ENCODE measurements around the gene NECAB3. TPM values are rescaled to one million over a fixed set of nuclear protein-coding genes. Genes with fewer than 3 reads are reported as not detected.
A peak's percentile ranks its signal among the peaks of the same experiment; 100 is the strongest.

Gene NECAB3
- total RNA-seq, 2 experiments from 2014 or later, result 62.4 to 79.4 TPM

GRCh38 chr20:33662172-33662571 lies 12.1 kb downstream of the NECAB3 start, which contains the start of gene C20orf144:
C20orf144 (plus strand) TSS chr20:33662327; CDS start chr20:33662346, 19 bp downstream.
- no TSS peak for BruUV-seq (replicated peaks)
- intact Hi-C loops (cut with micrococcal nuclease; ENCODE audit: unreplicated experiment), result no loop called here

GRCh38 chr20:33660685-33661058 lies 13.6 kb downstream of the NECAB3 start:
- DNase-seq (ENCODE audit: low spot score), result no peak
- TF ChIP-seq EZH2phosphoT487 (IDR thresholded peaks at IDR 0.05; ENCODE audit: borderline replicate concordance, low read depth, low read length) (no peak), CTCF (conservative IDR thresholded peaks at IDR 0.05; ENCODE audit: low read length) (no peak)
- peaks cover 22% of the 10 kb centered on the region for H3K4me1 ChIP-seq (ENCODE audit: insufficient read depth, low read length, poor library complexity, severe bottlenecking)
- ChIA-PET POLR2A (interaction anchor here (0.9 kb wide), 1 partner anchor 198 kb away, joined by 3 read pairs; no protein-coding TSS in a partner anchor), CTCF (ENCODE audit: unreplicated experiment) (no interaction called here)
- no peaks in the 10 kb centered on the region for H3K79me2 ChIP-seq (ENCODE audit: insufficient read depth, low read depth, low read length)
- H3K4me3 ChIP-seq (ENCODE audit: low read depth, low read length, poor library complexity, severe bottlenecking), result no peak overlapping the region
- intact Hi-C loops (cut with micrococcal nuclease; ENCODE audit: unreplicated experiment), result no loop called here
- H3K4me2 ChIP-seq (ENCODE audit: low read length), result no peak overlapping the region
- H3K36me3 ChIP-seq (ENCODE audit: insufficient read depth, low read length), result peaks cover 27% of the 10 kb centered on the region; the same call in 1 of the 2 replicates
- no peaks in the 10 kb centered on the region for H3K9me3 ChIP-seq (ENCODE audit: low read length)
- no peak overlapping the region for H3K27ac ChIP-seq (ENCODE audit: low read depth, low read length, poor library complexity, severe bottlenecking)
- H3K9me2 ChIP-seq (ENCODE audit: insufficient read depth, low read length), result no peaks in the 10 kb centered on the region
- no peaks in the 10 kb centered on the region for H4K20me1 ChIP-seq (ENCODE audit: insufficient read depth, low read length)
- no TSS peak for BruUV-seq (replicated peaks)
- no peak overlapping the region for H2AFZ ChIP-seq (ENCODE audit: low read length)

More at GRCh38 chr20:33662172-33662571, 12.1 kb downstream of the NECAB3 start, which contains the start of gene C20orf144:
- H3K27ac ChIP-seq (ENCODE audit: low read depth, low read length, poor library complexity, severe bottlenecking), result peak within 1 kb of the TSS; percentile 66
- no peaks in the 10 kb centered on the region for H4K20me1 ChIP-seq (ENCODE audit: insufficient read depth, low read length)
- H3K9me3 ChIP-seq (ENCODE audit: low read length), result no peaks in the 10 kb centered on the region
- peak within 1 kb of the TSS; percentile 72 for H3K4me3 ChIP-seq (ENCODE audit: low read depth, low read length, poor library complexity, severe bottlenecking)
- H3K9me2 ChIP-seq (ENCODE audit: insufficient read depth, low read length), result no peaks in the 10 kb centered on the region
- H3K79me2 ChIP-seq (ENCODE audit: insufficient read depth, low read depth, low read length), result no peaks in the 10 kb centered on the region
- ChIA-PET POLR2A (interaction anchor here (1.4 kb wide), 1 partner anchor 172 kb away, joined by 3 read pairs; the partner anchor contains the start of gene CBFA2T2), CTCF (ENCODE audit: unreplicated experiment) (no interaction called here)
- H3K4me2 ChIP-seq (ENCODE audit: low read length), result peak within 1 kb of the TSS; percentile 85
- peak within 1 kb of the TSS; percentile 65; the same call in 1 of the 2 replicates for H2AFZ ChIP-seq (ENCODE audit: low read length)
- no peak for DNase-seq (ENCODE audit: low spot score)
- TF ChIP-seq CTCF (conservative IDR thresholded peaks at IDR 0.05; ENCODE audit: low read length) (no peak), EZH2phosphoT487 (IDR thresholded peaks at IDR 0.05; ENCODE audit: borderline replicate concordance, low read depth, low read length) (no peak)
- H3K36me3 ChIP-seq (ENCODE audit: insufficient read depth, low read length), result peaks cover 19% of the 10 kb centered on the region; the same call in 1 of the 2 replicates
- peaks cover 31% of the 10 kb centered on the region for H3K4me1 ChIP-seq (ENCODE audit: insufficient read depth, low read length, poor library complexity, severe bottlenecking)

GRCh38 chr20:33660035-33660684 lies 14.1 kb downstream of the NECAB3 start:
- Histone ChIP-seq H3K4me2 (ENCODE audit: low read length) (no peak overlapping the region), H3K36me3 (ENCODE audit: insufficient read depth, low read length) (peaks cover 27% of the 10 kb centered on the region; the same call in 1 of the 2 replicates), H3K9me2 (ENCODE audit: insufficient read depth, low read length) (no peaks in the 10 kb centered on the region), H3K9me3 (ENCODE audit: low read length) (no peaks in the 10 kb centered on the region), H3K4me1 (ENCODE audit: insufficient read depth, low read length, poor library complexity, severe bottlenecking) (peaks cover 22% of the 10 kb centered on the region), H3K27ac (ENCODE audit: low read depth, low read length, poor library complexity, severe bottlenecking) (no peak overlapping the region), H4K20me1 (ENCODE audit: insufficient read depth, low read length) (no peaks in the 10 kb centered on the region), H3K4me3 (ENCODE audit: low read depth, low read length, poor library complexity, severe bottlenecking) (no peak overlapping the region), H2AFZ (ENCODE audit: low read length) (no peak overlapping the region), H3K79me2 (ENCODE audit: insufficient read depth, low read depth, low read length) (no peaks in the 10 kb centered on the region)
- no peak for TF ChIP-seq EZH2phosphoT487 (IDR thresholded peaks at IDR 0.05; ENCODE audit: borderline replicate concordance, low read depth, low read length)
- TF ChIP-seq CTCF (conservative IDR thresholded peaks at IDR 0.05; ENCODE audit: low read length), result no peak
- intact Hi-C loops (cut with micrococcal nuclease; ENCODE audit: unreplicated experiment), result no loop called here
- no TSS peak for BruUV-seq (replicated peaks)
- POLR2A ChIA-PET, result no interaction called here
- CTCF ChIA-PET (ENCODE audit: unreplicated experiment), result no interaction called here
- DNase-seq (ENCODE audit: low spot score), result no peak
